HG03108 (cell line): Measurements from ENCODE around the gene CD6.

Experiments used
- ATAC-seq: cut with Tn5 transposase; IDR thresholded peaks from one replicate; pipeline ENCODE4 v1.9.1; 2021; ENCODE audit warnings: moderate library complexity; ENCODE audit not compliant: unreplicated experiment

Gene CD6

DNA sequence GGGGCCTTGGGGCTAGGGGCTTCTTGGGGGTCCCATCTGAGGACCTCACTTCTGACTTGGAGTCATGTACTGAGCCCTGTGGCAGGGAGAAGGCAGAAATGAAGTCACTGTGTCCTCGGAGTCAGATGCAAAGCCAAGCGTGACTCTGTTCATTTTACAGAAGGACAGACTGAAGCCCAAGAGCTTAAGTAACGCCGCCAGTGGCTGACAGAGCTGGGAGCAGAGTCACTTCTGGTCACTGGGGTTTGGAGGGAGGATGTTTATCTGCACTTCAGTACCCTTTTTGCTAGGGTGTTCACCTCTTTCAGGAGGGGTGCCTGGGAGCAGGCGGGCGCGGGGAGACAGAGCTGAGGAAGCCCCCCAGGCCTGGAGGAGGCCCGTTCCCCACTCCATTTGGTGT lies 10.7 kb downstream of the CD6 start:
- ATAC-seq = no peak

DNA sequence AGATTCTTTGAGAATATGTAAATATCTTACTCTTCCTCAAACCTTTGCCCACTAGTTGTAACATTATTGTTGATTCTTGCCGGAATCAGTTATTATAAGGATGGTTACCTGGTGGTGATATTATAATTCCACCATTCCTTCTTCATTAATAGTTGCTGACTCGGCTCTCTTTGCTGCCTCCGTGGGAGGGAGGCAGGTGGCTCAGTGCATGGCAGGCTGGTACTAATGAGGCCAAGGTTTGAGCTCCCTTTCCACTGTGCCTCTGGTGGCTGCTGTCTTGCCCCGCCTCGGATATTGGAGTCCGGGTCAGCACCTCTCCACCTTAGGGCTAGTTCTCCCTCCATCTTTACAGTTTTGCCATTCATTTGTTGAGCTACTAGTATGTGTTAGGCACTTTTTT lies 12.7 kb downstream of the CD6 start:
- no peak for ATAC-seq

DNA sequence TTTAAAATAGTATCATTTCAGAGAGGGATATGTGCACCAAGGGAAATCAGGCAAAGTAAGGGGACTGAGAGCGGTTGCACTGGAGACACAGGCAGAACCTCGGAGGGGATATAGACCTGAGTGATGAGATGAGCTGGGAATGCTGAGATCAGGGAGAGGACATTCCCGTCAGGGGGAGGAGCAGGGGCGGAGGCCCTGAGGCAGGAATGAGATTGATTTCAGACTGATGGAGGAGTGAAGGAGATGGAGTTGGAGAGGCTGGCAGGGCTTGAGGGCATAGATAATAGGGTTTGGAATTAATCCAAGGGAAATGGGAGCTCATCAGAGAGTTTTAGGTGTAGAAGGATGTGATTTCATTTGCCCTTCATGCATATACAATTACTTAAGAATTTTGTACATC lies 13.2 kb downstream of the CD6 start:
- ATAC-seq = no peak

DNA sequence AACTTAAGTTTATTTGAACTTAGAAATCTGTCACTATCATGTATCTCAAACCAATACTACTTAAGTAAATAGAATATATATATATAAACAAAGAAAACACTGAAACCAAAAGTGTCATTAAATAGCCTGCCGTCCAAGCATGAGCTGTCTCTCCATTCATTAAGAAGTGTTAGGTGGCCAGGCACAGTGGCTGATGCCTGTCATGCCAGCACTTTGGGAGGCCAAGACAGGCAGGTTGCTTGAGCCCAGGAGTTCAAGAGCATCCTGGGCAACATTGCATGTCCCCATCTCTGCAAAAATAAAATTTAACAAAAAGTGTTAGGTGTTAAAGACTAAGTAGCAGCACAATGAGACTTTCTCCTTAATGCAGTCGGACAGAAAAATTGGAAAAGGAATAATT lies 14.0 kb downstream of the CD6 start:
- no peak for ATAC-seq

DNA sequence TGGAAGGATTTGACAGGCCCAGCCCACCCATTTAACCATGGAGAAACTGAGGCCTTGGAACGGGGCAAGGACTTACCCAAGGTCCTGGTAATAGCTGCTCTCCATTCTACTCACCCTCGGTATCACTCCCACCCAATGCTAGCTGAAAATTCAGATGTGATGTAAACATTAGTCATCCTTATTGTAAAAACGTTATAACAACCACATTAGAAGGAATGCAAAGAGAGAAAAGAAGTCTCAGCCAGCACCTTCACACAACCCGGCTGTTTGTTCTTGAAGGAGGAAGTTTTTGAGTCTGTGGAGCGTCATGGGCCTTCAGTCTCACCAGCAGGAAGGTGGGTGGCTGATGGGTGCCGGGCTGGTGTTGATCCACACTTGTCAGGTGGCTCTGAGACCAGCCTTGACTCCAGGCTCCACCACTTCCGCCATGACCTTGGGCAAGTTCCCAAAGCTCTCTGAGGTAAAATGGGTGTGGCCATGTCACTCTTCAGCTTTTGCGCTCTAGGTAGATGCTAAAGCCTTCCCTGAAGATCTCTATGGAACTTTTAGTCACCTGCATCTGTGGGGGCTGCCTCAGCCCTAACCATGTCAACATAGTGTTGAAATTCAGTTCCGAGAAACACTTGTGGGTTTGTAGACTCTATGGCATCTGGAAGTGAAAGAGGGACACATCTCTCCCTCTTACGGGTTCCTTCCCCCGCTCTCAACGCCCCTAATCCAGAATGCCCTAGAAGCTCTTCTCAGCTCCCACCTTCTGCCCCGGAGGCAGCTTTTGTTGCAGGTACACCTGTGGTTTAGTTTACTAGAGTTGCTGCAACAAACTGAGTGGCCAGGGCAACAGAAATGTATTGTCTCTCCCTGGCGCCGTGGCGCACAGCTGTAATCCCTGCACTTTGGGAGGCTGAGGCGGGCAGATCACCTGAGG lies 14.8 kb downstream of the CD6 start:
- ATAC-seq = no peak

DNA sequence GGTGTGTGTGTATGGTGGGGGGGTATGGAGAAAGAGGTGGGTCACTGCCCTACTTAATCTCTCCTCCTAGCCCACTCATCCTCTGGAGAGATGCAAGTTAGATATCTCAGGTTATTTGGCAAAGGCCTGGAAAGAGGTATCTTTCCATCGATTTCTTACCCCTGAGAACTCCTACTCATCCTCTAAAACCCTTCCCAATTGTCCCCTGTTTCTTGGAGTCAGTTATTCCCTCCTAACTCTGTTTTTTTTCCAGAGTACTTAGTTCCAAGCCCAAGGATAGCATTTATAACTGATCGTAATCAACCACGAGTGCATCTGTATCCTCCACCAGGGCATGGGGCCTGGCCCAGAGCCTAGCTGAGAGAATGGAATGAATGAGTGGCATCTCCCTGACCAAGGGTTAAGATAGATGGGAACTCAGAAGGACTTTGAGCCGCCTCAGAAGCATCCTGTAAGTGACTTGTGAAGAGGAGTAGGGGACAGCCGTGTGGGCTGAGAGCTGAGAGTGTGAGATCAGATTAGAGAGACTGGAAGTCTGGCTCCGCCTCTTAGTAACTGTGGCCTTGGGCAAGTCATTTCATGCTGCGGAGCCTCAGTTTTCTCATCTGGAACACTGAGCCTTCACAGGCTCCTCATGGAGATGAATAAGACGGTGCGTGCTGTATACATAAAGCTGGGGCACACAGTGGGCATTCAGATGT lies 16.2 kb downstream of the CD6 start:
- ATAC-seq = no peak

DNA sequence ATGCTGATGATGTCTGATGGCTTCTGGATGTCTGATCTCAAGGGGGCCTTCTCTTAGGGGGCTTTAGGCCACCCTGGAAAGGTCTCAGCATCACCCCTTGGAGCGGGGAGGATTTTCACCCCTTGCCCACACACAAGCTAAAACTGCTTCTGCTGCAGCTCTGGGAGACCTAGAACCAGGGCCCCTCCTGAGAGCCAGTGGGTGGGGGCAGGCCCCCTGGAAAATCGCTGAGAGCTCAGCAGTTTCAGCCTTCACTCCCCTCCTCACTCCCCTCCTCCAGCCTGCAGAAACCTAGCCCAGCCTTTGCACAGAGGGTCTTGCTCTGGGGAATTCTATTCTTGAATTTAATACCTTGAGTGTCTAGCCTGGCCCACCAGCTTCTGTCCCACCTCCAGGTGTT lies 17.2 kb downstream of the CD6 start:
- no peak for ATAC-seq

DNA sequence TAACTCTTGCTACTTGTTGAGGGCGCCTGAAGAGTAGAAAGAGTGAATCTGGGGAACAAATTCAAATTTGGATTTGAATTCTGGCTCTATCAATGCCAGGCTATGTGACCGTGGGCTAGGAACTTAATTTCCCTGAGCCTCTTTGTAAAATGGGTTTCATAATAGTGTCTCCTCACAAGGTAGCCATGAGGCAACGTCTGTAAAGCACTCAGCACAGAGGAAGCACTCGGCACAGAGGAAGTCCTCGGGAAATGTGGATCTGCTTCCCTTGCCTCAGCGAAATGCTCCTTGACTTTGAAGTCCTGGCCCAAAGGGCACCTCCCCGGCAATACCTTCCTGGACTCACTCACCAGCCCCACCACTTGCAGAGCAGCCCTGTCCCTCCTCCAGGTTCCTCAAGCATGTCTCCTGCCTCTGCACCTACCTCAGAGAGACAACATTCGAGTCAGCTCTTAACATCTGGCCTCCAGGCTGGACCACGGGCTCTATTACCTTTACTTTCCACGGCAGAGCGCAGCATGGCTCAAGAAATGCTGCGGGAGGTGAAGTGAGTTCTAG lies 17.7 kb downstream of the CD6 start:
- ATAC-seq = no peak

DNA sequence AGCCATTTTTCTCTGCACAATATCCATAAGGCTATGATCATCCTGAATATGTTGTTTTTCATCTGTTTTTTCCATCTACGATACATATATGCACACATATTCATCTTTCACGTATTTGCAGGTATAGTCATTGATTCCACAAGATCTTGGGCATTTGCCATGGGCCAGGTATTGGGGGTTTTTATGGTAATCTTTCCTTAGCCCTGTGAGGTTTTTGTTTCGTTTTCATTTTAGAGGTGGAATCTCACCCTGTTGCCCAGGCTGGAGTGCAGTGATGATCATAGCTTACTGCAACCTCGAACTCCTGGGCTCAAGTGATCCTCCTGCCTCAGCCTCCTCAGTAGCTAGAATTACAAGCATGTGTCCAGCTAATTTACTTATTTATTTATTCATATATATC lies 20.0 kb downstream of the CD6 start:
- ATAC-seq = no peak

DNA sequence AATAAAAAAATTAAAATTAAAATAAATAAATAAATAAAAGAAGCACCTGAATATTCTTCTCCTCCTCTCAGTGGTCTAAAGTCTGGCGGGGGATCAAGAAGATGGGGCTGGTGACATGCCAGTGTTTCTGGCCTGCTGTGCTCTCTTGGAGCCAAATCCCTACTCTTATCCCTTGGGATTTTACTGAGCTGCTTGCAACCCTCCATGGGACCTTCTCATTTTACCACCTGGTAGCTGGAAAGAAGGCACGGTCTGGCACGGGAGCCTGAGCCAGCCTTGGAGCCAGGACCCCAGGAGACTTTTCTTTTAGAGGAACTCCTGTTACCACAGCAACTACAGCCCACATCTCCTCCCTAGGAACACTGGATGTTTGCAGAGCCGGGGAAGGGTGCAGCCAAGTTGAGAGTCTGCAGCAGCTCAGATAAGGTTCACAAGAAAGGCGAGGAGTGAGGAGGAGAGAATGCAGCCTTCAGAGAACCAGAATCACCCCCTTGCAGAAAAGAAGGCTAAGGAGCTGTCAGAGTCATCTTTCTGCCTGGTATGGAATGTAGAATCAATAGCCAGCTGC lies 21.4 kb downstream of the CD6 start:
- no peak for ATAC-seq

DNA sequence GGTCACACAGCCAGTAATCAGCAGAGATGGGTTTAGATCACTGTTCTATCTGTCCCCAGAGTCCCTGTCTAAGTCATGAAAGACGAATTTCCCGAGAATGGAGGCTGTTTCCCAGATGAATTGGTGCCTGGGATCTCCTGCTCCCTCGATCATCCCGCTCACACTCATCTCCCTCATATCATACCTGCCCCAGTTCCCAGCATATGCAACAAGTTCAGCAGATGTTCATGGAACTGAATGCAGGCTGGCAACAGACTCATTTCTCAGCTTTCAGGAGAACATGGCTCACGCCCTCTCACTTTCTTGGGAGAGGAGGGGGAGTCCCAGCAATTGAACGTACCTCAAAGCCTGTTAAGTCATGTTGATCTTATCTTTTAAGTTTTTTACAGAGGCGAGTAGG lies 22.1 kb downstream of the CD6 start:
- ATAC-seq = no peak

DNA sequence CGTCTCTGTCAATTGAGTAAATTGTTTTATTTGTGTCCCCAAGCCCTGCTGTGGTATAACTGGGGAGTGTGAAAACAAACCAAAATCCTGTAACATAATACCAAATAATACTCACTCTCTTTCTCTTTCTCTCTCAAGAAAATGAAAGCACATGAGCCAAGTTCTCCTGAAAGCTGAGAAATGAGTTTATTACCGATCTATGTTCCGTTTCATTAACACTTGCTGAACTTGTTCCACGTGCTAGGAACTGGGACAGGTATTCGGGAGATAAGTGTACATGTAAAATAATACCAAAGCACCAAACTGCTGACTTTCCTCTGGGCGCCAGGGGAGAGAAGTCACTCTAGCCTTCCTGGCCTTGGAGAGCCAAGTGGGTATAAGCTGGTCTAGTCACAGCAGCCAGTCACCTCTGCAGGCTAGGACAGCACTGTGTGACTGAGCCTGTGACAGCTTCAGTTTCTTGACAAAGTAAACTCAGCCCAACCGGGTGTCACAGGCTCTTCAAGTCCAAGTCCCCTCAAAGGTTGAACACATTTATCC lies 23.1 kb downstream of the CD6 start:
- ATAC-seq = no peak

DNA sequence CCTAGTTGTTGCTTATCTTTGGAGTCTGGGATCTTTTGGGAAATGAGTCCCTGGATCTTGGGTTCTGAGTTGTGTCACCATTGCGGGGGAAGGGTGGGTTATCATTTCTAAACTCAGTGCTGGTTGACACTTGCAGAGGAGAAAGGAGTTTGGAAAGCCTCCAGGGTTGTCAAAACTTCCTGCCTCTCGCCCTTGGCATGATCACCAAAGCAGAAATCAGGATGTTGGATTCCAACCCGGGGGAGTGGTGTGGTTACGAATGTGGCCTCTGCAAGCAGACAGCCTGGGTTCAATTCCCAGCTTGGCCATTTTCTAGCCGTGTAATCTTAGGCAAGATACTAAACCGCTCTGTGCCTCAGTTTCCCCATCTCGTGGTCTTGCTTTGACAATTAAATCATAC lies 24.3 kb downstream of the CD6 start:
- ATAC-seq = no peak

DNA sequence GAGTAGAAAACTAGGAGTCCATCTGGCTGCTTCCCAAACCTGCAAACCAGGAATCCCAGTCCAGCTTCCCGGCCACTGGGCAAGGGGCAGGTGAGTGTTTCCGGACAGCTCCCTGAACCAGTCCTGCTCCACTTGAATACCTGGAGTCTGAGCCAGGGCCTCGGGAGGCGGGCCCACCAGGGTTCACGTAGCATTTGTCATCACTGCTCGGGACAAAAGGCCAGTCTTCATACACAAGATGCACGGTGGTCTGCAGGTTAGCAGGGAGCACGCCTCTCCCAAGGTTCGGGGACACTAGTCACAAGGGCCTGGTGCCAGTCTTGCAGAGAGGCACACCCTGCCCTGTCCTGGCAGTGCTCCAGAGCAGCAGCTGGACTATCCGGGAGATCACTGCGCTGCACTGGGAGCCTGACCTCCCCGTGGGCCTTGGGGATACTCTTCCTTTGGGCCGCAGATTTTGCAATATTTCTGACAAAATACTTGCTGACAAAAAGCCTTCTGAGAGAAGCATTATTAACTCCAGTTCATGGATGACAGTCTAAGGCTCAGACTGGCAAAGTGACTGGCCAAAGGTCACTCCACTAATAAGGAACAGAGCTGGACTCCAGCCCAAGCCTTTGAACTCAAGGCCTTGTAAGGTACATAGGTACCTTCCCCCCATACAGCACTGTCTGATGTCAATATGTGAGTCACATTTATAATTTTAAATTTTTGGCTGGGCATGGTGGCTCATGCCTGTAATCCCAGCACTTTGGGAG lies 25.1 kb downstream of the CD6 start:
- no peak for ATAC-seq

DNA sequence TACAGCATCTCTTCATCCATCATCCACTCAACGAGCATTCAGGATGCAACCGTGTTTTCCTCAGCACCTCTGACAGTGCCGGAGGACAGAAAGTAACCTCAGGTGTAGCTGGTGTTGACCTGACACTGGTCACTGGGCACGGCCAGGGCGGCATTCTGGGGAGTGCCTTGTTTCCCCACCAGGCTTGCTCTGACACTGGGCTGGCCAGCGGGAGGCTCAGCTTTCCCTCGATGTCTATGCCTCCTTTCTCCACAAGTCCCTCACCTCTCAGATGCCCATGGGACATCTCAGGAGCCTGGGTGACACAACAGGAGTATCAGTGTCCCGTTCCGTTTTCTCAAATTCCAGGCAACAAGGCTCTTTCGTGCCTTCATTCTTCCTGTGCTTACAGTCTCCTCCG lies 28.9 kb downstream of the CD6 start:
- ATAC-seq = no peak

DNA sequence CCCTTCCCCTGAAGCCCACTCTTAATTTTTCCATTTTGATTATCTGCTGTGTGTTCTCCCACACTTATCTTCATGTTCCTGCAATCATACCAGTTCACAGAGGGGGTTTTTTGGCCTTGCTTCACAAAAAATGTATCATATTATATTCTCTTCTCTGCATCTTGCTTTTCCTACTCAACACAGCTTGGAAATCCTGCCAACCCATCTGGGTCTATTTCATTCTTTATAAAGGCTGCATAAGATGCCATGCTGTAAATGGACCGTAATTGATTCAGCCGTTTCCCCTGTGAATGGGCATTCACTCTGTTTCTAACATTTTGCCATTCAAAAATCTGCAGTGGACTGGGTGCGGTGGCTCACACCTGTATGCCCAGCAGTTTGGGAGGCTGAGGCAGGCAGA lies 30.5 kb downstream of the CD6 start:
- no peak for ATAC-seq

DNA sequence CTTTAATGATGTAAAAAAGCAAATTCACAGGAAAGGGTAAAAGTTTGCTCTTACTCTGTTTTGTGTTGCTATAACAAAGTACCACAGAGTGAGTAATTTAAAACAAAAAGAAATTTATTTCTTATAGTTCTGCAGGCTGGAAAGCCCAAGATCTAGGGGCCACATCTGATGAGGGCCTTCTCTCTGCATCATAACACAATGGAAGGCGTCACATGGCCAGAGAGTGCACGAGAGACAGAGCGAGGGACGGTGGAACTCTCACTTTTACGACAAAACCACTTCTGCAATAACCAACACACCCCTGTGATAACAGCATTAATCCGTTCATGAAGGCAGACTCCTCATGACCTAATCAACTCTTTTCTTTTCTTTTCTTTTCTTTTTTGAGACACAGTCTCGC lies 31.1 kb downstream of the CD6 start:
- ATAC-seq = no peak

DNA sequence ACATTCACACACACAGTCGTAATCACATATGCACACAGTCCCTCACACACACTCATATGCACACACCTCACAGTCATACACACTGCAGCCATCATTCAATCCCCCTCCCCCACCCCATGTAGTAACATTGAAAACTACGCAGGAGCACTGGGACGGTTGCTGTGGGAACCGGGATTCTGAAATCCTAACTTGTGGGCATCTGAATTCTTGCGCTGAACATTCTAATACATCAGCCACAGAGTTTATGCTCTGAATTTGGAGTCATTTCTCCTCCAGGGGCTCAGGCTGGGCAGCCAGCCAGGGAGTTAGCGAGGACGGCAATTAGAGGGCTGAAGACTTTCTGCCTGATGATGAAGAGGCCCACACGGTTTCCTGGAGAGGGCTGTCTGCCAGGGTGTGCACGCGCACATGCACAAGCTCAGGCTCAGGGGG lies 32.7 kb downstream of the CD6 start:
- no peak for ATAC-seq

DNA sequence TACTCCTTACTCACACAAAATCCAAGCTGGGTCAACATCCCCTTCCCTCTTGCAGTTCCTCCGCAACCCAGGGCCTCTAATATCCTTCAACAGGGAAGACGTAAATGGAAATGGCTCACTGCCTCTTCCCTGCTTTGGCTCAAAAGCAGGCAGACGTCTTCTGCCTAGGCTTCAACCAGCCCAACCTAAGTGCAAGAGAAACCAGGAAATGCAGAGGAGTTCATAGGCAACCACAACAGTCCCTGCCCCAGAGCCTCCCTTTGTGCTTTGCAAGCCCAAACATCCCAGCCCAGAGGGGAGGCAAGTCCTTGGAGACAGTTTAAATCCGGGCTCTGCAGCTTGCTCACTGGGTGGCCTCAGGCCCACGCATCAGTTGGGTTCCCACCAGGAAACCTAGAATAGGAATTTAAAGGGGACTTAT lies 33.3 kb downstream of the CD6 start:
- ATAC-seq = no peak

DNA sequence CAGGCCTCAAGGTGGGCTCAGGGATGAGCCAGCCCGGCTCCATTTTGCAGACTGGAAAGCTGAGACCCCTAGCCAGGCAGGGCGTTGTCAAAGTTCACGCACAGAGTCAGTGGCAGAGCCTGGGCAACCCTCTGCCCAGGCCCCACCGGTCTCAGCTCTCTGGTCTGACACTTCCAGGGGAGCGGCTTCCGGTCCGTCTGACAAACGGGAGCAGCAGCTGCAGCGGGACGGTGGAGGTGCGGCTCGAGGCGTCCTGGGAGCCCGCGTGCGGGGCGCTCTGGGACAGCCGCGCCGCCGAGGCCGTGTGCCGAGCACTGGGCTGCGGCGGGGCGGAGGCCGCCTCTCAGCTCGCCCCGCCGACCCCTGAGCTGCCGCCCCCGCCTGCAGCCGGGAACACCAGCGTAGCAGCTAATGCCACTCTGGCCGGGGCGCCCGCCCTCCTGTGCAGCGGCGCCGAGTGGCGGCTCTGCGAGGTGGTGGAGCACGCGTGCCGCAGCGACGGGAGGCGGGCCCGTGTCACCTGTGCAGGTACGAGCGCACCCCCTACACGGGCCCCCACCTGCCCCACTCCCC lies 36.0 kb downstream of the CD6 start:
- no peak for ATAC-seq
